ENCODE measurements around the gene FLNB. TPM values are rescaled to one million over a fixed set of nuclear protein-coding genes. Genes with fewer than 3 reads are reported as not detected.
A peak's percentile ranks its signal among the peaks of the same experiment; 100 is the strongest.

FLNB gene
- total and polyA plus RNA-seq, 10 of the 15 experiments (the other 5 are each of a cell fraction or from before 2014, with no cell fraction given): 13.6 to 51.8 (median 26.4) TPM

DNA sequence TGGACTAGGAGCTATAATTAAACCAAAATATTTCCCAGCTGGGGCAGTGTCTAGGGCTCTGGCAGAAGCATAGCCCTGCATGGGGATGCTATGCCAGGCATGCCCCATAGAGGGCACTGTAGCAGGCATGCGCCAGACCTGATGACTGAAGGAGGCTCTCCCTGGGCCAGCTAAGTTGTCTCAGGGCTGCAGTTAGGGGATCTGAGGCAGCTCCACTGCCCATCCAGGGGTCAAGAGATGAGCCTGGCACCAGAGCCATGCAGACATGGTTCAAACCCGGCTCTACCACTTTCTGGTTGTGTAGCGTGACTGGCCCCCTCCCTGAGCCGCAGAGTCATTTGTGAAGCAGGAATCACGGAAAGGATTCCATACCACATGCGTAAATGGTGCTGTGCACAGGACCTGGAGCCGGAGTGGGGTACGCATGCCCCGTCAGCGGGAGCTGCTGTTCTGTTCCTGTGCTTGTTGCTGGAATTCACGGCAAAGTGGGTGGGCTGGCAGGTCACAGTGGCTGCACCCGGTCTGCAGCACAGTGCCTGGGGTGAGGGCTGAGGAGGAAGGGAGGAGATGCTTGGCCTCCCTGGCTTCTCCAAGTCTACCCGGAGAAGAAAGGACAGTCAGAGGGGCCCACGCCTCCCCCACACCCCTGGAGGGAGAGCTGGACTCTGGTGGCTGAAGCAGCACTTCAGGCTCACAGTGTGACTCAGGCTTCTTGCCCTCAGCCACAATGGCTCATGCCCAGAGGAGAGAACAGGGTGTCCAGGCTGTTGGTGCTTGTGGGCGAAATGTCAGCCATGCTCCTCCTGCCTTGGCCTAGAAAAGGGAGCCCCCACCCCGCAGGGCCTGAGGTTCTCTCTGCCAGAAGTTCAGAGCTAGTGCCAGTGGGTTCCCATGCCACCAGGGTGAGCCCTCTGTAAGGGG is 159.5 kb downstream of the FLNB start:
- 76% methylated on average over 16 of the region's 16 CpGs for WGBS (ENCODE audit: insufficient coverage, insufficient replicate concordance, low lambda C conversion rate, missing lambda C conversion rate)
- no TSS peak for BruUV-seq (replicated peaks)
- H3K4me3 ChIP-seq: no peak overlapping the region
- no peaks in the 10 kb centered on the region for H3K79me2 ChIP-seq (ENCODE audit: control insufficient read depth, insufficient read depth, low read length)
- peaks cover 3 to 6% of the 10 kb centered on the region in 2 experiments; a peak in 3 of 4 replicates for H3K36me3 ChIP-seq (ENCODE audit: control insufficient read depth in 2 of 2, insufficient read depth in 2 of 2, low read length in 1 of 2)
- POLR2A ChIA-PET: no interaction called here
- FAIRE-seq (peak; percentile 59), DNase-seq (ENCODE audit: low read depth, low spot score) (no peak), ATAC-seq (peak; percentile 99)
- intact Hi-C loops (cut with micrococcal nuclease; ENCODE audit: unreplicated experiment): no loop called here
- CTCF ChIA-PET: interaction anchor here (0.5 to 8.4 kb wide), 39 partner anchors 9 to 770 kb away, joined by 3 to 78 read pairs (median 5); partner anchors contain the start of genes FLNB, HTD2 and RPP14
- no peaks in the 10 kb centered on the region for H4K20me1 ChIP-seq (ENCODE audit: control insufficient read depth, insufficient read depth)
- RAD21 ChIA-PET (ENCODE audit: unreplicated experiment): interaction anchor here (0.7 to 2.6 kb wide), 9 partner anchors 32 to 205 kb away, joined by 3 to 18 read pairs (median 4); partner anchors contain the start of gene FLNB
- in situ Hi-C loops (cut with MboI): no loop called here
- no peaks in the 10 kb centered on the region for H3K4me1 ChIP-seq (ENCODE audit: control insufficient read depth, insufficient read depth, low read length)
- no peak overlapping the region for H2AFZ ChIP-seq (ENCODE audit: control insufficient read depth, low read depth, low read length)
- no peak overlapping the region for H3K27ac ChIP-seq (ENCODE audit: control insufficient read depth, insufficient read depth)
- no peaks in the 10 kb centered on the region for H3K9me3 ChIP-seq (replicated peaks; ENCODE audit: control insufficient read depth, insufficient read depth, low read length)
- no peak overlapping the region for H3K9ac ChIP-seq (ENCODE audit: control insufficient read depth, insufficient read depth, low read length)
- H3K4me2 ChIP-seq (ENCODE audit: control insufficient read depth, insufficient read depth): no peak overlapping the region
- SMC1A ChIA-PET (ENCODE audit: uncharacterized antibody, unreplicated experiment): interaction anchor here (0.7 to 3.3 kb wide), 17 partner anchors 20 to 218 kb away, joined by 3 to 28 read pairs (median 5); partner anchors contain the start of gene FLNB
- no peaks in the 10 kb centered on the region for H3K27me3 ChIP-seq (replicated peaks in 1 of 2; ENCODE audit: control insufficient read depth in 2 of 2, insufficient read depth in 2 of 2, low read length in 1 of 2)
- peak; percentile 46 for TF ChIP-seq RAD21 (IDR thresholded peaks at IDR 0.05; ENCODE audit: insufficient read depth, low read depth, low read length)
- 0 out of 4 replicates have a peak, but pooled peaks of 1 of the 2 experiments have one; percentile 12 for TF ChIP-seq BHLHE40 (IDR thresholded peaks at IDR 0.05; ENCODE audit: borderline replicate concordance in 1 of 2, low read depth in 2 of 2, low read length in 1 of 2)
- TF ChIP-seq, protein P1, sequence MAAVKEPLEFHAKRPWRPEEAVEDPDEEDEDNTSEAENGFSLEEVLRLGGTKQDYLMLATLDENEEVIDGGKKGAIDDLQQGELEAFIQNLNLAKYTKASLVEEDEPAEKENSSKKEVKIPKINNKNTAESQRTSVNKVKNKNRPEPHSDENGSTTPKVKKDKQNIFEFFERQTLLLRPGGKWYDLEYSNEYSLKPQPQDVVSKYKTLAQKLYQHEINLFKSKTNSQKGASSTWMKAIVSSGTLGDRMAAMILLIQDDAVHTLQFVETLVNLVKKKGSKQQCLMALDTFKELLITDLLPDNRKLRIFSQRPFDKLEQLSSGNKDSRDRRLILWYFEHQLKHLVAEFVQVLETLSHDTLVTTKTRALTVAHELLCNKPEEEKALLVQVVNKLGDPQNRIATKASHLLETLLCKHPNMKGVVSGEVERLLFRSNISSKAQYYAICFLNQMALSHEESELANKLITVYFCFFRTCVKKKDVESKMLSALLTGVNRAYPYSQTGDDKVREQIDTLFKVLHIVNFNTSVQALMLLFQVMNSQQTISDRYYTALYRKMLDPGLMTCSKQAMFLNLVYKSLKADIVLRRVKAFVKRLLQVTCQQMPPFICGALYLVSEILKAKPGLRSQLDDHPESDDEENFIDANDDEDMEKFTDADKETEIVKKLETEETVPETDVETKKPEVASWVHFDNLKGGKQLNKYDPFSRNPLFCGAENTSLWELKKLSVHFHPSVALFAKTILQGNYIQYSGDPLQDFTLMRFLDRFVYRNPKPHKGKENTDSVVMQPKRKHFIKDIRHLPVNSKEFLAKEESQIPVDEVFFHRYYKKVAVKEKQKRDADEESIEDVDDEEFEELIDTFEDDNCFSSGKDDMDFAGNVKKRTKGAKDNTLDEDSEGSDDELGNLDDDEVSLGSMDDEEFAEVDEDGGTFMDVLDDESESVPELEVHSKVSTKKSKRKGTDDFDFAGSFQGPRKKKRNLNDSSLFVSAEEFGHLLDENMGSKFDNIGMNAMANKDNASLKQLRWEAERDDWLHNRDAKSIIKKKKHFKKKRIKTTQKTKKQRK (IDR thresholded peaks at IDR 0.05; ENCODE audit: low read depth, low read length): no peak
- TF ChIP-seq, protein P2, sequence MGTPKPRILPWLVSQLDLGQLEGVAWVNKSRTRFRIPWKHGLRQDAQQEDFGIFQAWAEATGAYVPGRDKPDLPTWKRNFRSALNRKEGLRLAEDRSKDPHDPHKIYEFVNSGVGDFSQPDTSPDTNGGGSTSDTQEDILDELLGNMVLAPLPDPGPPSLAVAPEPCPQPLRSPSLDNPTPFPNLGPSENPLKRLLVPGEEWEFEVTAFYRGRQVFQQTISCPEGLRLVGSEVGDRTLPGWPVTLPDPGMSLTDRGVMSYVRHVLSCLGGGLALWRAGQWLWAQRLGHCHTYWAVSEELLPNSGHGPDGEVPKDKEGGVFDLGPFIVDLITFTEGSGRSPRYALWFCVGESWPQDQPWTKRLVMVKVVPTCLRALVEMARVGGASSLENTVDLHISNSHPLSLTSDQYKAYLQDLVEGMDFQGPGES (IDR thresholded peaks at IDR 0.05): no peak
- TF ChIP-seq SPI1 (IDR thresholded peaks at IDR 0.05; ENCODE audit: borderline replicate concordance, insufficient read depth, low read depth, low read length): no peak
- TF ChIP-seq SMC3 (IDR thresholded peaks at IDR 0.05; ENCODE audit: borderline replicate concordance, low read length): peak; percentile 33; the same call in 1 of the 2 replicates
- TF ChIP-seq TBL1XR1 (IDR thresholded peaks at IDR 0.05; ENCODE audit: low read depth, low read length): no peak
- 0 out of 4 replicates have a peak, but pooled peaks of 1 of the 2 experiments have one; percentile 12 for TF ChIP-seq SRF (IDR thresholded peaks at IDR 0.05; ENCODE audit: low read depth in 2 of 2, low read length in 2 of 2)
- TF ChIP-seq, protein P3, sequence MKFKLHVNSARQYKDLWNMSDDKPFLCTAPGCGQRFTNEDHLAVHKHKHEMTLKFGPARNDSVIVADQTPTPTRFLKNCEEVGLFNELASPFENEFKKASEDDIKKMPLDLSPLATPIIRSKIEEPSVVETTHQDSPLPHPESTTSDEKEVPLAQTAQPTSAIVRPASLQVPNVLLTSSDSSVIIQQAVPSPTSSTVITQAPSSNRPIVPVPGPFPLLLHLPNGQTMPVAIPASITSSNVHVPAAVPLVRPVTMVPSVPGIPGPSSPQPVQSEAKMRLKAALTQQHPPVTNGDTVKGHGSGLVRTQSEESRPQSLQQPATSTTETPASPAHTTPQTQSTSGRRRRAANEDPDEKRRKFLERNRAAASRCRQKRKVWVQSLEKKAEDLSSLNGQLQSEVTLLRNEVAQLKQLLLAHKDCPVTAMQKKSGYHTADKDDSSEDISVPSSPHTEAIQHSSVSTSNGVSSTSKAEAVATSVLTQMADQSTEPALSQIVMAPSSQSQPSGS (IDR thresholded peaks at IDR 0.05; ENCODE audit: low read length): no peak
- TF ChIP-seq TARDBP (IDR thresholded peaks at IDR 0.05; ENCODE audit: borderline replicate concordance): no peak
- TF ChIP-seq TAF1 (IDR thresholded peaks at IDR 0.05; ENCODE audit: borderline replicate concordance, low read depth, low read length): no peak
- TF ChIP-seq, protein P4, sequence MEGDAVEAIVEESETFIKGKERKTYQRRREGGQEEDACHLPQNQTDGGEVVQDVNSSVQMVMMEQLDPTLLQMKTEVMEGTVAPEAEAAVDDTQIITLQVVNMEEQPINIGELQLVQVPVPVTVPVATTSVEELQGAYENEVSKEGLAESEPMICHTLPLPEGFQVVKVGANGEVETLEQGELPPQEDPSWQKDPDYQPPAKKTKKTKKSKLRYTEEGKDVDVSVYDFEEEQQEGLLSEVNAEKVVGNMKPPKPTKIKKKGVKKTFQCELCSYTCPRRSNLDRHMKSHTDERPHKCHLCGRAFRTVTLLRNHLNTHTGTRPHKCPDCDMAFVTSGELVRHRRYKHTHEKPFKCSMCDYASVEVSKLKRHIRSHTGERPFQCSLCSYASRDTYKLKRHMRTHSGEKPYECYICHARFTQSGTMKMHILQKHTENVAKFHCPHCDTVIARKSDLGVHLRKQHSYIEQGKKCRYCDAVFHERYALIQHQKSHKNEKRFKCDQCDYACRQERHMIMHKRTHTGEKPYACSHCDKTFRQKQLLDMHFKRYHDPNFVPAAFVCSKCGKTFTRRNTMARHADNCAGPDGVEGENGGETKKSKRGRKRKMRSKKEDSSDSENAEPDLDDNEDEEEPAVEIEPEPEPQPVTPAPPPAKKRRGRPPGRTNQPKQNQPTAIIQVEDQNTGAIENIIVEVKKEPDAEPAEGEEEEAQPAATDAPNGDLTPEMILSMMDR (IDR thresholded peaks at IDR 0.05 in 2 of 3, conservative IDR thresholded peaks at IDR 0.05 in 1 of 3; ENCODE audit: control insufficient read depth in 2 of 3, extremely low read depth in 1 of 3, insufficient read depth in 1 of 3, low read depth in 3 of 3, low read length in 3 of 3): peak; percentile 76 to 97 (median 95)

All from GM12878 (cell line).